ENCODE results near the gene SLC30A2.

The SLC30A2 gene

DNA sequence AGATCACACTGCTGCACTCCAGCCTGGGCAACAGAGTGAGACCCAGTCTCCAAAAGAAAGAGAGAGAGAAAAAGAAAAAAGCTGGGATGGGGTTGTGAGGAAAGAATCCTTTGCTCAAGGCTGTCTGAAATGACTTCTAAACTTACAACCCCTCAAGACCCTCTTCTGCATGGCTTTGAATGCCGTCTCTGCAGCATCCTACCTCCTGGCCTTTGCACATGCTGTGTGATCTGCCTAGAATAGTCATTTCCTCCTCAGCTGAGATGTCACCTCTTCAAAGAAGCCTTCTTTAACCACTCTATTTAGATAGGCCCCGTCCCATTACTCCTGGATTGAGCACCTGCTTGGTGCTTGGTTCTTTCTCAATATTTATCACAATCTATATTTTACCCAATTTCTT is 38.9 kb upstream of the SLC30A2 start:
- TF ChIP-seq, protein P1, sequence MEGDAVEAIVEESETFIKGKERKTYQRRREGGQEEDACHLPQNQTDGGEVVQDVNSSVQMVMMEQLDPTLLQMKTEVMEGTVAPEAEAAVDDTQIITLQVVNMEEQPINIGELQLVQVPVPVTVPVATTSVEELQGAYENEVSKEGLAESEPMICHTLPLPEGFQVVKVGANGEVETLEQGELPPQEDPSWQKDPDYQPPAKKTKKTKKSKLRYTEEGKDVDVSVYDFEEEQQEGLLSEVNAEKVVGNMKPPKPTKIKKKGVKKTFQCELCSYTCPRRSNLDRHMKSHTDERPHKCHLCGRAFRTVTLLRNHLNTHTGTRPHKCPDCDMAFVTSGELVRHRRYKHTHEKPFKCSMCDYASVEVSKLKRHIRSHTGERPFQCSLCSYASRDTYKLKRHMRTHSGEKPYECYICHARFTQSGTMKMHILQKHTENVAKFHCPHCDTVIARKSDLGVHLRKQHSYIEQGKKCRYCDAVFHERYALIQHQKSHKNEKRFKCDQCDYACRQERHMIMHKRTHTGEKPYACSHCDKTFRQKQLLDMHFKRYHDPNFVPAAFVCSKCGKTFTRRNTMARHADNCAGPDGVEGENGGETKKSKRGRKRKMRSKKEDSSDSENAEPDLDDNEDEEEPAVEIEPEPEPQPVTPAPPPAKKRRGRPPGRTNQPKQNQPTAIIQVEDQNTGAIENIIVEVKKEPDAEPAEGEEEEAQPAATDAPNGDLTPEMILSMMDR (conservative IDR thresholded peaks at IDR 0.05; ENCODE audit: control insufficient read depth, insufficient read depth, low read depth, low read length) = no peak
- DNase-seq (ENCODE audit: low read depth) = no peak
- H3K4me3 ChIP-seq (ENCODE audit: control insufficient read depth, low read depth, low read length) = no peak overlapping the region

DNA sequence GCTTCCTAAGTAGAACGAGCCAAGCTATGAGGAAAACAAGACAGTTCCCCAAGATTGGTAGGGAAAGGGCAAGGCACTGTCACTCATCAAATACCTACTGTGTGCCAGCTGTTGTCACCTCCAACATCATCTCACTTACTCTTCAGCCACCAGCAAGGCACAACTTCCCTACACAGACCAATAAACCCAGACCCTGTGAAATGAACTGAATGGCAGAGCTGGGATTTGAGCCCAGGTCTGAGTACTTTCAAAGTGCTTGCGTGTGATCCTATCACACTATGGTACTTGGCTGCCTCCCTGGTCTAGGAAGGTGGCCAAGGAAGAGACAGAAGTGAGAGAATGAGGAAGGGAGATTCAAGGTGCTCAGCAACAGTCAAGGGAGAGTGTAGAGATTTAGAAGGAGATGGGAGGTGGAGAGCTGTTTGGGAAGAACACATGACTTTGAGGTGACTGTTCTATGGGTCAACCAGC is 38.2 kb upstream of the SLC30A2 start:
- TF ChIP-seq, protein P1 (conservative IDR thresholded peaks at IDR 0.05; ENCODE audit: control insufficient read depth, insufficient read depth, low read depth, low read length) = no peak
- no peak for DNase-seq (ENCODE audit: low read depth)
- no peak overlapping the region for H3K4me3 ChIP-seq (ENCODE audit: control insufficient read depth, low read depth, low read length)

DNA sequence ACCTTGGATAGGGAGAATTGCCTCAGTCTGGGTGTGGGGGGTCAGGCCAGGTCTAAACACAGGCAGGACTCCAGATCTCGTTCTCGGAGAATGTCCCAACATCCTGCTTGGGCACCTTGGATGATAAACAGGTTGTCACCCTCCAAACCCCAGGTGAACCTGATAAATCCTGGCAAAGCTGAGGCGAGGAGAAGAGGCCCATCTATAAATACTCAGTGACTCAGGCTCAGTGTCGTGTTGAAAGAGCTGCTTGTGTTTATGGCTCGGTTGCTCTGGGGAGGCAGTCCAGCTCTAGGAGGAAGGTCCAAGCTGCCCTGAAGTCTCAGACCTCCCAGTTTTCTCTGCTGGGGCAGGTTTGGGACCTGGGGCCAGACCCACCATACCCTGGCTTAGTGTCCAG is 37.3 kb upstream of the SLC30A2 start:
- TF ChIP-seq, protein P1 (conservative IDR thresholded peaks at IDR 0.05; ENCODE audit: control insufficient read depth, insufficient read depth, low read depth, low read length) = no peak
- DNase-seq (ENCODE audit: low read depth) = peak; percentile 12
- H3K4me3 ChIP-seq (ENCODE audit: control insufficient read depth, low read depth, low read length) = no peak overlapping the region

DNA sequence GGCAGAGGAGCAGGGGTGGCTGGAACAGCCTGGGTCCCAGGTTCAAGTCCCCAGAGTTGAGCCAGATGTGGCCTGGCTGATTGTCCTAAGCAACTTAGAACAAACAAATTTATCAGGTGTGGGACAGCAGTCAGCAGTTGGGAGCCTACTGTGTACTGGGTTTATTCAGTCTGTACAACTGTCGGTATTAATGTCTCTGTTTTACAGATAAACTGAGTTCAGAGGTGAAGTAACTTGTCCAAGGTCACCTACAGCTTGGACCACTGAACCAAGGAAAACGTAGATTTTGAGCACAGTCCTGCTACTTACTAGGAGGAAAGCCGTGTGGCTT is 36.1 kb upstream of the SLC30A2 start:
- TF ChIP-seq, protein P1 (conservative IDR thresholded peaks at IDR 0.05; ENCODE audit: control insufficient read depth, insufficient read depth, low read depth, low read length) = no peak
- H3K4me3 ChIP-seq (ENCODE audit: control insufficient read depth, low read depth, low read length) = no peak overlapping the region
- no peak for DNase-seq (ENCODE audit: low read depth)

DNA sequence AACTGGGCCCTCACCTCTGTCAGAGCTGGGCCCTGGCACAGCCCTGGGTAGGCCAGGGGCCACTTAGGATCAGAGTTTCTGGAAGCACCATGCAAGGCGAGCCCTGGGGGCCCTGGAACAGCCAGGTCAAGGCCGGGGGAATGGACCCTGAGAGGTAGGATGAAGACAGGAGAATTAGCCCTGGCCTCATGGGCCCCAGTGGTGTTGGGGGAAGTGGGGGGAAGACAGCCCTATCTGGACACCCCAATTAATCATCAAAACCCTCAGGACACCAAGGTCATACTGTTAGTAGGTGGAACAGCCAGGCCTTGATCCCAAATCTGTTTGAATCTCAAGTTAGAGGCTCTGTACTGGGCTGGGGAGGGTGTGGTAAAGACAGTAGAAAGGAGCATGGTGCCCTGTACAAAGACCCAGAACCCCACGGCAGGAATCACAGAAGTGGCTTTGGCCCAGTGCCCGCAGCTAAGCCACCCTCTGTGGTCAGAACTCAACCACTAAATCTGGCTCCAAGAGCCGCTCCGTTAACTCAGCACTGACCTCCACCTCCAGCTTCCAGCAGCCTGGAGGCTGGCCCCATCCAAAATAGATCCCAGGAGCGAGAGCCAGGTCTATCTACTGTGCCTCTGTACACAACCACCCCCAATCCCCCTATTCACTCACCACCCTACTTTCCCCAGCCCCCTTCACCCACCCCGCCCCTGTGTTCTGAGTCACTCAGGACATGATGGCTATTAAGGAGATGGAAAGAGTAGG is 35.5 kb upstream of the SLC30A2 start:
- no peak for DNase-seq (ENCODE audit: low read depth)
- H3K4me3 ChIP-seq (ENCODE audit: control insufficient read depth, low read depth, low read length) = no peak overlapping the region
- TF ChIP-seq, protein P1 (conservative IDR thresholded peaks at IDR 0.05; ENCODE audit: control insufficient read depth, insufficient read depth, low read depth, low read length) = no peak

DNA sequence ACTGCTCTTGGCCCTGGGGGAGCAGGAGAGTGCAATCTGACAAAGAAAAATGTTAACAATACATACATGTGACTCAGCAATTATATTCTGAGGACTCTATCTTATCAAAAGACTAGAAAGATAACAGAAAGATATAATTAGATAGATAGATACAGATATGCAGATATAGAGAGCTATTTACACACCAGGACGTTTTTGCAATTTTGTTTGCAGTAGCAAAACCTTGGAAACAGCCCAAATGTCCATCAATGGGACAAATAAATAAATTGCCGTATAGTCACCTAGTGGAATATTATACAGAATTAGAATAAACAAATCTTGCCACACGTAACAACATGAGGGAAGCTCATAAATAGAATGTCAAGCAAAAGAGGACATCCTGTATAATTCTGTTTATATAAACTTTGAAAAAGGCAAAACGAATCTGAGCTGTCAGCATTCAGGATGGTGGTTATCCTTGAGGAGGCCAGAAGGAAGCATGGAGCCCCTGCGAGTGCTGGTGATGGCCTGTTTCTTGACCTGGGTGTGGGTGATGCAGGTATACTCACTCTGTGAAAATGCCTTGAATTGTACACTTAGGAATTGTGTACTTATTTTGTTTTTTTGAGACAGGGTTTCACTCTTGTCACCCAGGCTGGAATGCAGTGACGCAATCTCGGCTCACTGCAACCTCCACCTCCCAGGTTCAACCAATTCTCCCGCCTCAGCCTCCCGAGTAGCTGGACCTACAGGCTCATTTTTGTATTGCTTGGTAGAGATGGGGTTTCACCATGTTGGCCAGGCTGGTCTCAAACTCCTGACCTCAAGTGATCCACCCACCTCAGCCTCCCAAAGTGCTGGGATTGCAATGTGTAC is 34.3 kb upstream of the SLC30A2 start:
- no peak for DNase-seq (ENCODE audit: low read depth)
- no peak overlapping the region for H3K4me3 ChIP-seq (ENCODE audit: control insufficient read depth, low read depth, low read length)
- TF ChIP-seq, protein P1 (conservative IDR thresholded peaks at IDR 0.05; ENCODE audit: control insufficient read depth, insufficient read depth, low read depth, low read length) = no peak
